Measurements from ENCODE around the gene FAM111A.

Gene FAM111A

DNA sequence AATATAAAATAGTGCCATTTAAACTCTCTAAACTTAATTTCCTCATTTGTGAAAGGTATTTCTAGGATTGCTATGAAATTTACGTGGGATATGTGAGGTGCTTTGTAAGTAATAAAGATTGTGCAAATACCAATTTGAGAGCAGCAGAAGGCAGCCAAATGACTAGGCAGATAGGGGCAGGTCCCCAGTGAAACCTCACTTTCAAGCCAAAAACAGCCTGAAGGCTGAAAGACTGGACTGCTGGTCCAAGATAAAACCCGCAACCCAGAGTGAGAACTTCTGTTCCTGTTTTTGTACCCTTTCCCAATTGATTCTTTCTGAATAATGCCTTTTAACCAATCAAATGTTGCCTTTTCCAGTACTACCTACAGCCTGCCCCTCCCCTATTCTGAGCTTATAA, 36.5 kb downstream of the FAM111A start:
- Histone ChIP-seq H3K27ac (ENCODE audit: insufficient read depth in 1 of 2, low read depth in 1 of 2, low read length in 2 of 2, poor library complexity in 1 of 2, severe bottlenecking in 2 of 2) (no peak overlapping the region), H3K36me3 (ENCODE audit: control insufficient read depth in 4 of 4, insufficient read depth in 4 of 4, low read length in 3 of 4) (no peaks in the 10 kb centered on the region), H3K27me3 (replicated peaks in 2 of 5; ENCODE audit: control insufficient read depth in 4 of 5, insufficient read depth in 5 of 5, low read length in 4 of 5) (peaks cover 0 to 16% (median 10%) of the 10 kb centered on the region in 5 experiments), H3K4me3 (ENCODE audit: control insufficient read depth in 1 of 7, extremely low read depth in 1 of 7, insufficient read depth in 4 of 7, low read depth in 2 of 7, low read length in 6 of 7) (no peak overlapping the region), H3K4me1 (ENCODE audit: control extremely low read depth in 1 of 4, control insufficient read depth in 4 of 4, insufficient read depth in 4 of 4, low read length in 3 of 4) (no peaks in the 10 kb centered on the region), H3K9me3 (ENCODE audit: control extremely low read depth in 1 of 5, control insufficient read depth in 4 of 5, insufficient read depth in 2 of 5, low read depth in 1 of 5, low read length in 4 of 5) (peaks cover 0 to 9% (median 5%) of the 10 kb centered on the region in 5 experiments)
- POLR2A ChIA-PET = no interaction called here
- no peak for DNase-seq
- CTCF ChIA-PET = interaction anchor here (18.7 kb wide), 1 partner anchor 28 kb away, joined by 259 read pairs; the partner anchor contains the start of gene MPEG1
- 100% methylated on average over 1 of the region's 2 CpGs for WGBS (ENCODE audit: insufficient coverage)

GRCh38 chr11:59180168-59180776, 37.6 kb downstream of the FAM111A start:
- DNase-seq = no peak
- H3K27me3 ChIP-seq (replicated peaks in 2 of 5; ENCODE audit: control insufficient read depth in 4 of 5, insufficient read depth in 5 of 5, low read length in 4 of 5) = peaks cover 0 to 6% (median 2%) of the 10 kb centered on the region in 5 experiments
- H3K9me3 ChIP-seq (ENCODE audit: control extremely low read depth in 1 of 5, control insufficient read depth in 4 of 5, insufficient read depth in 2 of 5, low read depth in 1 of 5, low read length in 4 of 5) = peaks cover 0 to 9% (median 5%) of the 10 kb centered on the region in 5 experiments
- H3K36me3 ChIP-seq (ENCODE audit: control insufficient read depth in 4 of 4, insufficient read depth in 4 of 4, low read length in 3 of 4) = no peaks in the 10 kb centered on the region
- no peak overlapping the region for H3K4me3 ChIP-seq (ENCODE audit: control insufficient read depth in 1 of 7, extremely low read depth in 1 of 7, insufficient read depth in 4 of 7, low read depth in 2 of 7, low read length in 6 of 7)
- H3K27ac ChIP-seq (ENCODE audit: insufficient read depth in 1 of 2, low read depth in 1 of 2, low read length in 2 of 2, poor library complexity in 1 of 2, severe bottlenecking in 2 of 2) = no peak overlapping the region
- WGBS (ENCODE audit: insufficient coverage) = 88% methylated on average over 1 of the region's 2 CpGs
- ChIA-PET POLR2A (no interaction called here), CTCF (interaction anchor here (0.7 to 18.7 kb wide), 10 partner anchors 9 to 157 kb away, joined by 3 to 259 read pairs (median 4); partner anchors contain the start of genes DTX4 and MPEG1)
- no peaks in the 10 kb centered on the region for H3K4me1 ChIP-seq (ENCODE audit: control extremely low read depth in 1 of 4, control insufficient read depth in 4 of 4, insufficient read depth in 4 of 4, low read length in 3 of 4)

GRCh38 chr11:59180907-59181306, 38.3 kb downstream of the FAM111A start:
- no peak overlapping the region for H3K27ac ChIP-seq (ENCODE audit: insufficient read depth in 1 of 2, low read depth in 1 of 2, low read length in 2 of 2, poor library complexity in 1 of 2, severe bottlenecking in 2 of 2)
- H3K4me1 ChIP-seq (ENCODE audit: control extremely low read depth in 1 of 4, control insufficient read depth in 4 of 4, insufficient read depth in 4 of 4, low read length in 3 of 4) = no peaks in the 10 kb centered on the region
- peaks cover 0 to 4% (median 0%) of the 10 kb centered on the region in 5 experiments for H3K27me3 ChIP-seq (replicated peaks in 2 of 5; ENCODE audit: control insufficient read depth in 4 of 5, insufficient read depth in 5 of 5, low read length in 4 of 5)
- H3K9me3 ChIP-seq (ENCODE audit: control extremely low read depth in 1 of 5, control insufficient read depth in 4 of 5, insufficient read depth in 2 of 5, low read depth in 1 of 5, low read length in 4 of 5) = peaks cover 0 to 9% (median 5%) of the 10 kb centered on the region in 5 experiments
- no peak for DNase-seq
- ChIA-PET CTCF (interaction anchor here (0.7 to 18.7 kb wide), 10 partner anchors 9 to 157 kb away, joined by 3 to 259 read pairs (median 4); partner anchors contain the start of genes DTX4 and MPEG1), POLR2A (no interaction called here)
- WGBS (ENCODE audit: insufficient coverage) = 100% methylated on average over 1 of the region's 2 CpGs
- no peaks in the 10 kb centered on the region for H3K36me3 ChIP-seq (ENCODE audit: control insufficient read depth in 4 of 4, insufficient read depth in 4 of 4, low read length in 3 of 4)
- H3K4me3 ChIP-seq (ENCODE audit: control insufficient read depth in 1 of 7, extremely low read depth in 1 of 7, insufficient read depth in 4 of 7, low read depth in 2 of 7, low read length in 6 of 7) = no peak overlapping the region

DNA sequence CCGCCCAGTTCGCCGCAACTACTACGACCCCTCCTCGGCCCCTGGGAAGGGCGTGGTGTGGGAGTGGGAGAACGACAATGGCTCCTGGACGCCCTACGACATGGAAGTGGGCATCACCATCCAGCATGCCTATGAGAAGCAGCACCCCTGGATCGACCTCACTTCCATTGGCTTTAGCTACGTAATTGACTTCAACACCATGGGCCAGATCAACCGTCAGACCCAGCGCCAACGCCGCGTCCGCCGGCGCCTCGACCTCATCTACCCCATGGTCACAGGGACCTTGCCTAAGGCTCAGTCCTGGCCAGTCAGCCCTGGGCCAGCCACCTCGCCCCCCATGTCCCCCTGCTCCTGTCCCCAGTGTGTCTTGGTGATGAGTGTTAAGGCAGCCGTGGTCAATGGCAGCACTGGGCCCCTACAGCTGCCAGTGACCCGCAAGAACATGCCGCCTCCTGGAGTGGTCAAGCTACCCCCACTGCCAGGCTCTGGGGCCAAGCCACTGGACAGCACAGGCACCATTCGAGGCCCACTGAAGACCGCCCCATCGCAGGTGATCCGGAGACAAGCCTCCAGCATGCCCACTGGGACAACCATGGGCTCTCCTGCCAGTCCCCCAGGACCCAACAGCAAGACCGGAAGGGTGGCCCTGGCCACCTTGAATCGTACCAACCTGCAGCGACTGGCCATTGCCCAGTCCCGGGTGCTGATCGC, 39.2 kb downstream of the FAM111A start:
- peaks cover 0 to under 1% (median 0%) of the 10 kb centered on the region in 5 experiments for H3K27me3 ChIP-seq (replicated peaks in 2 of 5; ENCODE audit: control insufficient read depth in 4 of 5, insufficient read depth in 5 of 5, low read length in 4 of 5)
- H3K4me1 ChIP-seq (ENCODE audit: control extremely low read depth in 1 of 4, control insufficient read depth in 4 of 4, insufficient read depth in 4 of 4, low read length in 3 of 4) = no peaks in the 10 kb centered on the region
- no peak overlapping the region for H3K27ac ChIP-seq (ENCODE audit: insufficient read depth in 1 of 2, low read depth in 1 of 2, low read length in 2 of 2, poor library complexity in 1 of 2, severe bottlenecking in 2 of 2)
- no peaks in the 10 kb centered on the region for H3K36me3 ChIP-seq (ENCODE audit: control insufficient read depth in 4 of 4, insufficient read depth in 4 of 4, low read length in 3 of 4)
- no peak overlapping the region for H3K4me3 ChIP-seq (ENCODE audit: control insufficient read depth in 1 of 7, extremely low read depth in 1 of 7, insufficient read depth in 4 of 7, low read depth in 2 of 7, low read length in 6 of 7)
- DNase-seq = no peak
- H3K9me3 ChIP-seq (ENCODE audit: control extremely low read depth in 1 of 5, control insufficient read depth in 4 of 5, insufficient read depth in 2 of 5, low read depth in 1 of 5, low read length in 4 of 5) = peaks cover 0 to 9% (median 5%) of the 10 kb centered on the region in 5 experiments
- POLR2A ChIA-PET = no interaction called here
- CTCF ChIA-PET = interaction anchor here (1.0 to 7.7 kb wide), 5 partner anchors 11 to 156 kb away, joined by 3 to 57 read pairs (median 3); partner anchors contain the start of genes DTX4 and FAM111A
- 95% methylated on average over 27 of the region's 33 CpGs for WGBS (ENCODE audit: insufficient coverage)

DNA sequence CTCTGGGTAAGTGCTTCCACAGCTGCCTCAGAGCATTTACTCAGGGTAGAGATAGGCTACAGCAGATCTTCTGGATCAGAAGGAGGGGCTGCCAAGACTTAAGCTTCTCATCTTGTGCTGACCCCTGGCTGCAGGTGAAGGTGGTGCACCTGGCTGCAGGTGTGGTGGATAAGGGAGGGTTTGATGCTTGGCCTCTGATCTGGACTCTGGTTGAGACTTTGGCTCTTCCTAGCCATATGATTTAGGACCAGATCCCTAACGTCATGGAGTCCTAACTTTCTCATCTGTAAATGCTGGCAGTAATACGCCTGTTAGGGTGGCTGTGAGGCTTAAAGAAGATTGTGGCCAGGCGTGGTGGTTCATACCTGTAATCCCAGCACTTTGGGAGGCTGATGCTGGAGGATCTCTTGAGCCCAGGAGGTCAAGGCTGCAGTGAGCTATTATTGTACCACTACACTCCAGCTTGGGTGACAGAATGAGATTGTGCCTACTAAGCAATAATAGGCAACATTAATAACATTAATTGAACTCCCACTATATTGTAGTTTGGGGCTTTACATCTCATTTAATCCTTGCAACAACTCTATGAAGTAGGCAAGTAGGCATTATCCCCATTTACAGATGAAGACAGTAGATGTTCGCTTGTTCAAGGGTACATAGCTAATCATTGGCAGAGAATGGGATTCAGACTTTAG, 39.9 kb downstream of the FAM111A start:
- Histone ChIP-seq H3K36me3 (ENCODE audit: control insufficient read depth in 4 of 4, insufficient read depth in 4 of 4, low read length in 3 of 4) (no peaks in the 10 kb centered on the region), H3K27me3 (replicated peaks in 2 of 5; ENCODE audit: control insufficient read depth in 4 of 5, insufficient read depth in 5 of 5, low read length in 4 of 5) (no peaks in the 10 kb centered on the region), H3K9me3 (ENCODE audit: control extremely low read depth in 1 of 5, control insufficient read depth in 4 of 5, insufficient read depth in 2 of 5, low read depth in 1 of 5, low read length in 4 of 5) (peaks cover 0 to 9% (median 5%) of the 10 kb centered on the region in 5 experiments), H3K4me3 (ENCODE audit: control insufficient read depth in 1 of 7, extremely low read depth in 1 of 7, insufficient read depth in 4 of 7, low read depth in 2 of 7, low read length in 6 of 7) (no peak overlapping the region), H3K4me1 (ENCODE audit: control extremely low read depth in 1 of 4, control insufficient read depth in 4 of 4, insufficient read depth in 4 of 4, low read length in 3 of 4) (no peaks in the 10 kb centered on the region), H3K27ac (ENCODE audit: insufficient read depth in 1 of 2, low read depth in 1 of 2, low read length in 2 of 2, poor library complexity in 1 of 2, severe bottlenecking in 2 of 2) (no peak overlapping the region)
- no peak for DNase-seq
- ChIA-PET CTCF (interaction anchor here (0.9 to 7.7 kb wide), 5 partner anchors 11 to 40 kb away, joined by 3 to 57 read pairs (median 3); partner anchors contain the start of genes DTX4 and FAM111A), POLR2A (no interaction called here)
- WGBS (ENCODE audit: insufficient coverage) = 96% methylated on average over 4 of the region's 4 CpGs

DNA sequence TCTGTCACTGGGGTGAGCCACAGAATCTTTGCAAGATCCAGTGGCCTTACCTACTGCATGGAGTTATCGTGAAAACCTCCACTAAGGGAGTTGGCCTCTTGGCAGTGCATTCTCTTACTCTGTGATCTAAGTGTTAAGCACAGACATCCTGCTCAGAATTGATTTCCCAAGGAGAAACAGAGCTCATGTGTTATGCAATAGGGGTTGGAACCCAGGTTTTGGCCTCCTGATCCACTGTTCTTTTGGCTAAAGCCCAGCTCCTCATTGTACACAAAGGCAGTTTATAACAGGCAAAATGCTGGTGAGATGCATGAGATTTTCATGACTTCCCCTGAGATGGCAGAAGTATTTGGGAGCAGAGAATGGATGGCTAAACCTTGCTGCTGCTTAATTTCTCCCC, 41.1 kb downstream of the FAM111A start:
- no peak overlapping the region for H3K27ac ChIP-seq (ENCODE audit: insufficient read depth in 1 of 2, low read depth in 1 of 2, low read length in 2 of 2, poor library complexity in 1 of 2, severe bottlenecking in 2 of 2)
- H3K27me3 ChIP-seq (replicated peaks in 2 of 5; ENCODE audit: control insufficient read depth in 4 of 5, insufficient read depth in 5 of 5, low read length in 4 of 5) = no peaks in the 10 kb centered on the region
- peaks cover 0 to 9% (median 5%) of the 10 kb centered on the region in 5 experiments for H3K9me3 ChIP-seq (ENCODE audit: control extremely low read depth in 1 of 5, control insufficient read depth in 4 of 5, insufficient read depth in 2 of 5, low read depth in 1 of 5, low read length in 4 of 5)
- H3K4me1 ChIP-seq (ENCODE audit: control extremely low read depth in 1 of 4, control insufficient read depth in 4 of 4, insufficient read depth in 4 of 4, low read length in 3 of 4) = no peaks in the 10 kb centered on the region
- H3K36me3 ChIP-seq (ENCODE audit: control insufficient read depth in 4 of 4, insufficient read depth in 4 of 4, low read length in 3 of 4) = no peaks in the 10 kb centered on the region
- DNase-seq = no peak
- no peak overlapping the region for H3K4me3 ChIP-seq (ENCODE audit: control insufficient read depth in 1 of 7, extremely low read depth in 1 of 7, insufficient read depth in 4 of 7, low read depth in 2 of 7, low read length in 6 of 7)
- 100% methylated on average over 1 of the region's 1 CpG for WGBS (ENCODE audit: insufficient coverage)
- ChIA-PET POLR2A (no interaction called here), CTCF (interaction anchor here (1.2 to 7.7 kb wide), 3 partner anchors 9 to 17 kb away, joined by 3 to 57 read pairs (median 24); partner anchors contain the start of gene DTX4)

Measured in common myeloid progenitor, CD34-positive (primary cell).